H9 (cell line): Measurements from ENCODE around the gene IGF2R. TPM values are rescaled to one million over a fixed set of nuclear protein-coding genes. Genes with fewer than 3 reads are reported as not detected.

Source experiments
- DNase-seq: peaks from one replicate; pipeline ENCODE4 v3.0.0-alpha.2; 2017
- H2AFZ ChIP-seq: one replicate; pipeline ENCODE4 v1.6.1; 2013; ENCODE audit warnings: mild to moderate bottlenecking, low read length, control low read depth, moderate library complexity
- H2AK5ac ChIP-seq: 2 replicates; pipeline ENCODE4 v1.6.1; 2013; ENCODE audit warnings: low read length, control low read depth, mixed read lengths; ENCODE audit not compliant: insufficient read length
- H2BK120ac ChIP-seq: one replicate; pipeline ENCODE4 v1.6.1; 2013; ENCODE audit warnings: low read depth, mild to moderate bottlenecking, low read length, control low read depth, inconsistent platforms; ENCODE audit not compliant: poor library complexity, severe bottlenecking
- H2BK12ac ChIP-seq: 2 replicates; pipeline ENCODE4 v1.6.1; 2013; ENCODE audit warnings: low read length, control low read depth, mixed read lengths, low read depth; ENCODE audit not compliant: insufficient read length
- H2BK15ac ChIP-seq: 2 replicates; pipeline ENCODE4 v1.6.1; 2013; ENCODE audit warnings: low read depth, low read length, control low read depth
- H2BK20ac ChIP-seq: one replicate; pipeline ENCODE4 v1.6.1; 2013; ENCODE audit warnings: low read depth, mild to moderate bottlenecking, low read length, control low read depth, inconsistent platforms; ENCODE audit not compliant: poor library complexity, severe bottlenecking
- H2BK5ac ChIP-seq: 2 replicates; pipeline ENCODE4 v1.6.1; 2013; ENCODE audit warnings: low read length, control low read depth, mixed read lengths; ENCODE audit not compliant: insufficient read length
- H3K14ac ChIP-seq: 2 replicates; pipeline ENCODE4 v1.6.1; 2013; ENCODE audit warnings: low read length, control low read depth; ENCODE audit not compliant: insufficient read depth
- H3K18ac ChIP-seq: 2 replicates; pipeline ENCODE4 v1.6.1; 2013; ENCODE audit warnings: low read depth, mild to moderate bottlenecking, mixed read lengths, low read length, control low read depth; ENCODE audit not compliant: insufficient read length
- H3K23ac ChIP-seq: 2 replicates; pipeline ENCODE4 v1.6.1; 2013; ENCODE audit warnings: low read length, control low read depth, mixed read lengths, low read depth; ENCODE audit not compliant: insufficient read length
- H3K23me2 ChIP-seq: 2 replicates; pipeline ENCODE4 v1.6.1; 2013; ENCODE audit warnings: low read depth, mild to moderate bottlenecking, mixed read lengths, low read length, control low read depth; ENCODE audit not compliant: insufficient read length, poor library complexity, severe bottlenecking
- H3K27ac ChIP-seq: 2 replicates; pipeline ENCODE4 v1.5.1; 2013; ENCODE audit warnings: low read length, control low read depth, mixed read lengths, low read depth; ENCODE audit not compliant: insufficient read length
- H3K27me3 ChIP-seq: 2 replicates; pipeline ENCODE4 v1.6.1; 2013; ENCODE audit warnings: low read length, control low read depth, inconsistent platforms; ENCODE audit not compliant: insufficient read depth
- H3K4ac ChIP-seq: 2 replicates; pipeline ENCODE4 v1.6.1; 2013; ENCODE audit warnings: low read depth, mild to moderate bottlenecking, control low read depth, inconsistent platforms, low read length, moderate library complexity
- H3K4me1 ChIP-seq: 2 replicates; pipeline ENCODE4 v1.6.1; 2013; ENCODE audit warnings: low read length, control low read depth, inconsistent platforms; ENCODE audit not compliant: insufficient read depth
- H3K4me2 ChIP-seq: 2 replicates; pipeline ENCODE4 v1.6.1; 2013; ENCODE audit warnings: low read length, control low read depth, mixed read lengths; ENCODE audit not compliant: insufficient read length, insufficient read depth
- H3K56ac ChIP-seq: 2 replicates; pipeline ENCODE4 v1.6.1; 2013; ENCODE audit warnings: low read depth, mild to moderate bottlenecking, mixed read lengths, low read length, control low read depth; ENCODE audit not compliant: insufficient read length
- H3K79me1 ChIP-seq: 2 replicates; pipeline ENCODE4 v1.6.1; 2013; ENCODE audit warnings: low read depth, mild to moderate bottlenecking, moderate library complexity, low read length, control low read depth, inconsistent platforms; ENCODE audit not compliant: insufficient read depth, poor library complexity, severe bottlenecking
- H3K79me2 ChIP-seq: 2 replicates; pipeline ENCODE4 v1.6.1; 2013; ENCODE audit warnings: low read length, control low read depth, inconsistent platforms; ENCODE audit not compliant: insufficient read depth
- H3K9ac ChIP-seq: 2 replicates; pipeline ENCODE4 v1.6.1; 2013; ENCODE audit warnings: low read length, control low read depth, mixed read lengths; ENCODE audit not compliant: insufficient read length; ENCODE audit errors: extremely low read depth
- H3K9me3 ChIP-seq: one replicate; pipeline ENCODE4 v1.6.1; 2013; ENCODE audit warnings: low read depth, low read length, inconsistent platforms; ENCODE audit not compliant: control insufficient read depth
- H3T11ph ChIP-seq: one replicate; pipeline ENCODE4 v1.6.1; 2013; ENCODE audit warnings: mild to moderate bottlenecking, low read length, control low read depth, inconsistent platforms
- H4K20me1 ChIP-seq: one replicate; pipeline ENCODE4 v1.6.1; 2013; ENCODE audit not compliant: control insufficient read depth, insufficient read length, insufficient read depth
- H4K5ac ChIP-seq: 2 replicates; pipeline ENCODE4 v1.6.1; 2013; ENCODE audit warnings: low read depth, mild to moderate bottlenecking, mixed read lengths, low read length, control low read depth; ENCODE audit not compliant: insufficient read length
- H4K8ac ChIP-seq: replicated peaks from 2 replicates; pipeline ENCODE4 v1.6.1; 2013; ENCODE audit warnings: low read length, control low read depth, mixed read lengths, low read depth; ENCODE audit not compliant: insufficient read length
- H4K91ac ChIP-seq: 2 replicates; pipeline ENCODE4 v1.6.1; 2013; ENCODE audit warnings: low read depth, mild to moderate bottlenecking, moderate library complexity, mixed read lengths, low read length, control low read depth; ENCODE audit not compliant: insufficient read length
- H3K27ac Mint-ChIP-seq, 3 experiments: 2 replicates in 2 of 3; 3 replicates in 1 of 3; pipeline ENCODE4 v1.8.0; 2020 to 2021; ENCODE audit warnings: mixed read lengths in 3 of 3, mild to moderate bottlenecking in 1 of 3, moderate library complexity in 1 of 3
- H3K27me3 Mint-ChIP-seq: 2 replicates; pipeline ENCODE4 v1.8.0; 2021; ENCODE audit warnings: low read depth, mild to moderate bottlenecking, moderate library complexity, mixed read lengths
- H3K36me3 Mint-ChIP-seq, 3 experiments: 2 replicates in 2 of 3; 3 replicates in 1 of 3; pipeline ENCODE4 v1.8.0; 2020 to 2021; ENCODE audit warnings: low read depth in 3 of 3, mixed read lengths in 3 of 3; ENCODE audit not compliant: insufficient read depth in 1 of 3
- H3K4me1 Mint-ChIP-seq, 2 experiments: 2 replicates each; pipeline ENCODE4 v1.8.0; 2020; ENCODE audit warnings: mixed read lengths in 2 of 2
- H3K4me3 Mint-ChIP-seq, 2 experiments: 2 replicates in 1 of 2; 3 replicates in 1 of 2; pipeline ENCODE4 v1.8.0; 2020 to 2021; ENCODE audit warnings: mild to moderate bottlenecking in 2 of 2, mixed read lengths in 2 of 2, moderate library complexity in 1 of 2
- H3K9me3 Mint-ChIP-seq, 2 experiments: 2 replicates in 1 of 2; 3 replicates in 1 of 2; pipeline ENCODE4 v1.8.0; 2020; ENCODE audit warnings: mild to moderate bottlenecking in 2 of 2, mixed read lengths in 2 of 2, moderate library complexity in 1 of 2
- WGBS: extraction: QIAGEN DNeasy Blood & Tissue Kit; methylation state at CpG from one replicate; pipeline ENCODE4 v1.1.7; 2013; ENCODE audit warnings: missing lambda C conversion rate, low lambda C conversion rate, mixed read lengths; ENCODE audit not compliant: insufficient read length; ENCODE audit errors: extremely low coverage; 5-methylcytosine and 5-hydroxymethylcytosine counted together
- total RNA-seq: library from RNA; stranded (reverse); gene quantifications from 2 replicates; pipeline ENCODE4 v1.2.1, GENCODE V29; 2021
- TF ChIP-seq, protein P1 (sequence below): fragments of 200-600 bp; sonication (generic); conservative IDR thresholded peaks from 3 replicates; pipeline ENCODE4 v1.8.0; 2021; ENCODE audit warnings: antibody characterized with exemption, mild to moderate bottlenecking

Gene IGF2R
- total RNA-seq, 1 experiment from 2014 or later, result 66.7 TPM

DNA sequence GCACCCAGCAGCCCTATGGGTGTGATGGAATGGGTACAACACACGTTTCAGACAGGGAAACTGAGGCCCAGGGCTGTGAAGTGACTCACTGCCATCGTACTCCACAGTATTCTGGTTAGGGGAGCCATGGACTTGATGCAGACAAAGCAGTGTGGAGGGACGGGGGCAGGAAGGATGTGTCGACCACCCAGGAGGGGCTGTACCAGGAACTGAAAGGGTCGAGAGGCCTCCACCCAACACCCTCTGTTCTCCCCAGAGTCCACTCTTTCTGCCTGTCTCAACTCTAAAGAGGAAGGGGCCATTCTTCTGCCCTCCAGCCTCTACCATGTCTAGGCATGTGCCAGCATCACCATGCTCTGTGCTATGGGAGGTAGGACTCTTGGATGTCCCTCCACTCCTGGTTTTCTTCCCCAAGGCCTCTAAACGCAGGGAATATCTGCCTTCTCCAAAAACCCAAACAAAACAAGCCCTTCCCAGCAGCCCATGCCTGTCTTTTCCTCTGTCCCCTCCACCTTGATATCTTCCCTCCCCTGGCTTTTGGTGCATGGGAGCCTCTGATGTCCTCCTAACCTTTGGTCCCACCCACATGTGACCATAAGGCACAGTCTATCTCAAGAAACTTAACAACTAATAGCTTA is 160.1 kb downstream of the IGF2R start:
- Histone ChIP-seq H3K14ac (peak overlapping the region; percentile 36; the same call in 1 of the 2 replicates), H2AFZ (no peak overlapping the region), H2BK15ac (no peak overlapping the region), H3K9ac (no peak overlapping the region), H3K4me1 (peaks cover 6% of the 10 kb centered on the region; the same call in 1 of the 2 replicates), H2BK5ac (no peak overlapping the region), H3K79me1 (no peaks in the 10 kb centered on the region), H4K91ac (no peak overlapping the region), H2BK12ac (no peak overlapping the region), H4K20me1 (no peaks in the 10 kb centered on the region), H2AK5ac (no peak overlapping the region), H3K23me2 (no peaks in the 10 kb centered on the region), H2BK120ac (no peak overlapping the region), H3K27me3 (no peaks in the 10 kb centered on the region), H2BK20ac (no peak overlapping the region), H3K79me2 (no peaks in the 10 kb centered on the region), H3K9me3 (no peaks in the 10 kb centered on the region), H3K4ac (no peak overlapping the region), H3K23ac (no peak overlapping the region), H3K4me2 (no peak overlapping the region), H4K8ac (no peak overlapping the region), H4K5ac (no peak overlapping the region), H3K18ac (no peak overlapping the region), H3K56ac (no peak overlapping the region), H3T11ph (no peak overlapping the region), H3K27ac (no peak overlapping the region)
- no peak overlapping the region; a peak in 1 of 5 replicates for H3K4me3 Mint-ChIP-seq
- peaks cover 3 to 8% of the 10 kb centered on the region in 2 experiments; a peak in 2 of 5 replicates for H3K9me3 Mint-ChIP-seq
- DNase-seq, result no peak
- H3K36me3 Mint-ChIP-seq, result peaks cover 4 to 7% (median 7%) of the 10 kb centered on the region in 3 experiments; a peak in 3 of 7 replicates
- no CpG with 5 or more reads among the region's 6 CpGs for WGBS
- peaks cover 13% of the 10 kb centered on the region for H3K27me3 Mint-ChIP-seq
- H3K27ac Mint-ChIP-seq, result no peak overlapping the region
- H3K4me1 Mint-ChIP-seq, result peaks cover 21 to 33% of the 10 kb centered on the region in 2 experiments
- TF ChIP-seq, protein P1, sequence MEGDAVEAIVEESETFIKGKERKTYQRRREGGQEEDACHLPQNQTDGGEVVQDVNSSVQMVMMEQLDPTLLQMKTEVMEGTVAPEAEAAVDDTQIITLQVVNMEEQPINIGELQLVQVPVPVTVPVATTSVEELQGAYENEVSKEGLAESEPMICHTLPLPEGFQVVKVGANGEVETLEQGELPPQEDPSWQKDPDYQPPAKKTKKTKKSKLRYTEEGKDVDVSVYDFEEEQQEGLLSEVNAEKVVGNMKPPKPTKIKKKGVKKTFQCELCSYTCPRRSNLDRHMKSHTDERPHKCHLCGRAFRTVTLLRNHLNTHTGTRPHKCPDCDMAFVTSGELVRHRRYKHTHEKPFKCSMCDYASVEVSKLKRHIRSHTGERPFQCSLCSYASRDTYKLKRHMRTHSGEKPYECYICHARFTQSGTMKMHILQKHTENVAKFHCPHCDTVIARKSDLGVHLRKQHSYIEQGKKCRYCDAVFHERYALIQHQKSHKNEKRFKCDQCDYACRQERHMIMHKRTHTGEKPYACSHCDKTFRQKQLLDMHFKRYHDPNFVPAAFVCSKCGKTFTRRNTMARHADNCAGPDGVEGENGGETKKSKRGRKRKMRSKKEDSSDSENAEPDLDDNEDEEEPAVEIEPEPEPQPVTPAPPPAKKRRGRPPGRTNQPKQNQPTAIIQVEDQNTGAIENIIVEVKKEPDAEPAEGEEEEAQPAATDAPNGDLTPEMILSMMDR, result no peak
